Epithelial cell of proximal tubule (primary cell): Measurements from ENCODE around the gene F10. TPM values are rescaled to one million over a fixed set of nuclear protein-coding genes. Genes with fewer than 3 reads are reported as not detected.

Source experiments
- DNase-seq: peaks from one replicate; pipeline ENCODE4 v3.0.0-alpha.2; 2011; ENCODE audit warnings: low read depth
- H3K4me3 ChIP-seq: 2 replicates; pipeline ENCODE4 v1.5.1; 2011; ENCODE audit warnings: low read depth, mild to moderate bottlenecking, low read length
- CTCF ChIP-seq: conservative IDR thresholded peaks from 2 replicates; pipeline ENCODE4 v1.5.1; 2012; ENCODE audit warnings: low read depth, mild to moderate bottlenecking, low read length
- total RNA-seq: library from RNA; depleted of rRNA; stranded (reverse); fragments of >200 nt; gene quantifications from 2 replicates; pipeline ENCODE4 v1.2.3, GENCODE V29; 2015

The F10 gene
- total RNA-seq, 1 donor from 2014 or later: 0.12 TPM

DNA sequence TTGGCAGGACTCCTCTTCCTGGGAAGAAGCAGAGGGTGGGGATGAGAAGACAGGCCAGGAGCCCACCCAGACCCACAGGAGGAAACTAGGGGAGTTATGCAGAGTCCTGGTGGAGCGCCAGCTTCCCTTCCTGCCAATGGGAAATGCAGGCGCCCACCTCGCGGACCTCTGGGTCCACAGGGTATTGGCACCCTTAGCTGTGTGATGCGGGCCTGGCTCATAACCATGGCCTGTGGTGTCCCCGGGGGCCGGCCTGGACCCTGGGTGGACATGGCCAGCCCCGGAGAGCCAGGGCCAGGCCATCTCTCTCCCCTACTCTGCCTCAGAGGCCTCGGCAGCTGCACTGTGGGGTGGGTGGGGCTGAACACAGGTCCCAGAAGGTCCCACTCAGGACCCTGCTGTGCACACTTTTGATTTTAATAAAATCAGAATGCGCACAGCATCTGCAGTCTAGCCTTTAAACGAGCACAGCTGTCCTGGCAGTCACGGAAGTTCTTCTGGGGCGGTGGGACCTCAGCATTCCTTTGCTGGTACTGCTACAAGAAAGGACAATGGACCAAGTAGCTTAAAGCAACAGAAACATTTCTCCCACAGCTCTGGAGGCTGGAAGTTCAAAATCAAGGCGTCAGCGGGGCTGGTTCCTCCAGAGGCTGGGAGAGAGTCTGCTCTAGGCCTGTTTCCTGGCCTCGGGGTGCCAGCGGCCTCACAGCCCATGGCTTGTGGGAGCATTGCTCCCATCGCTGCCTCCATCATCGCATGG lies 1.8 kb downstream of the F10 start:
- no peak for TF ChIP-seq CTCF
- no peak overlapping the region for H3K4me3 ChIP-seq
- no peak for DNase-seq

GRCh38 chr13:113125506-113126264 lies 3.1 kb downstream of the F10 start:
- no peak overlapping the region for H3K4me3 ChIP-seq
- no peak for DNase-seq
- no peak for TF ChIP-seq CTCF

GRCh38 chr13:113126265-113127150 lies 3.9 kb downstream of the F10 start:
- no peak for TF ChIP-seq CTCF
- DNase-seq: no peak
- H3K4me3 ChIP-seq: no peak overlapping the region

DNA sequence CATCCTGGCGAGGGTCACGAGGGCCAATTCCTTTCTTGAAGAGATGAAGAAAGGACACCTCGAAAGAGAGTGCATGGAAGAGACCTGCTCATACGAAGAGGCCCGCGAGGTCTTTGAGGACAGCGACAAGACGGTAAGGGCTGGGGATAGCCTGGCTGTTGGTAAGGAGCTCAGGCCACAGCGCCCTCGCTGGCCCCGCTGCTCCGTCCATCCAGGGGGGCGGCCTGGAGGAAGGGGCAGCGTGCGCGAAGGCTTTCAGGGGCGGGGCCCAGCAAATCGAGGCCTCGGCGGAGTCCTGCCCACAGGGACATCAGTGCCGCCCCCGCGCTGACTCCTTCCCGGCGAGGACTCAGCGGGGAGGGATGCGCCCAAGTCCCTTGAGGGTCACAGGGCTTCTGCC lies 6.9 kb downstream of the F10 start:
- H3K4me3 ChIP-seq: no peak overlapping the region
- no peak for DNase-seq
- TF ChIP-seq CTCF: no peak

- no peak overlapping the region for H3K4me3 ChIP-seq
- DNase-seq: no peak
- no peak for TF ChIP-seq CTCF
Measured at GRCh38 chr13:113129921-113130750, 7.5 kb downstream of the F10 start.

- no peak for DNase-seq
- H3K4me3 ChIP-seq: no peak overlapping the region
- TF ChIP-seq CTCF: no peak
Measured at GRCh38 chr13:113135281-113135760, 12.7 kb downstream of the F10 start.
